IPS-NIHi11 (cell line): ENCODE measurements around the gene SECISBP2.
"Not testable (repeated sequence)": the region's sequence is repeated elsewhere in the genome, so short reads cannot be mapped to it uniquely, and the experiment has no call there.

ENCODE experiments used
- DNase-seq: peaks from one replicate; pipeline ENCODE4 v3.0.0; 2012; ENCODE audit warnings: mixed read lengths, low spot score

SECISBP2 gene

GRCh38 chr9:89318123-89319014, at the start of gene SECISBP2:
SECISBP2 (plus strand) TSS chr9:89318500; CDS start chr9:89318577, 77 bp downstream.
- peak; percentile 87 for DNase-seq

- DNase-seq: no peak
Observed at GRCh38 chr9:89273528-89274279, 44.6 kb upstream of the SECISBP2 start.

- DNase-seq: no peak
Observed at GRCh38 chr9:89274838-89275237, 43.5 kb upstream of the SECISBP2 start.

GRCh38 chr9:89276040-89276439, 42.3 kb upstream of the SECISBP2 start:
- not testable (repeated sequence) for DNase-seq

GRCh38 chr9:89277043-89277442, 41.3 kb upstream of the SECISBP2 start:
- no peak for DNase-seq

DNA sequence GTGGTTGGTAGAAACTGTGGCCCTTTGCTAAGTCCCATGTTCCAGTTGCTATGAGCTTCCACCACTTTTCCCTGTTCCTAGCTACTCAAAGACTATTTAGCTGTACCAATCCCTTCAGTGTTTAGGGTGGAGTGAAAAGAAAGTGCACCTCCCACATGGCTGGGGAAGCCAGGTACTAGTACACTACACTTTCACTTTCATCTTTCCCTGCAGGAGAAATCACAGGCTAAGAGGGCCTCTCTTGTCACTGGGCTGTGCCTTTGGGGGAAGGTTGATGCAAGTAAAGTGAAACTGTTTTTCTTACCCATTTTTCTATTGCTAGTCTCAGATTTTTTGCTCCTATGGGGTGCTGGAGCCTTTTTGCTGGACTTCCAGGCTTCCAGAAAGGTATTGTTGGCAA, 40.8 kb upstream of the SECISBP2 start:
- DNase-seq: no peak

DNA sequence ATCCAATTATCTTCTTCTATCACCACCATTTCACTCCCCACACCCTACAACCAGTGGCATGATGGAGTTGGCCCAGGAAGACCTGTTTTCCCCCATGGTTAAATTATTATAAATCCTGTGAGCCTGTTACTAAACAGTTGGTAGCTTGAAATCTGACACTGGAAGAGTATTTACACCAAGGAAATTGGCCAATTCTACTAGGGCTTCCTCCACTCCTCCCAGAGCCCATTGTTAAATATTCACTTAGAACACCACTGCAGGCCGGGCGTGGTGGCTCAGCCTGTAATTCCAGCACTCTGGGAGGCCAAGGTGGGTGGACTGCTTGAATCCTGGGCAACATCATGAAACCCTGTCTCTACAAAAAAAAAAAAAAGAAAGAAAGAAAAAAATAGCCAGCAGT, 39.7 kb upstream of the SECISBP2 start:
- no peak for DNase-seq

DNA sequence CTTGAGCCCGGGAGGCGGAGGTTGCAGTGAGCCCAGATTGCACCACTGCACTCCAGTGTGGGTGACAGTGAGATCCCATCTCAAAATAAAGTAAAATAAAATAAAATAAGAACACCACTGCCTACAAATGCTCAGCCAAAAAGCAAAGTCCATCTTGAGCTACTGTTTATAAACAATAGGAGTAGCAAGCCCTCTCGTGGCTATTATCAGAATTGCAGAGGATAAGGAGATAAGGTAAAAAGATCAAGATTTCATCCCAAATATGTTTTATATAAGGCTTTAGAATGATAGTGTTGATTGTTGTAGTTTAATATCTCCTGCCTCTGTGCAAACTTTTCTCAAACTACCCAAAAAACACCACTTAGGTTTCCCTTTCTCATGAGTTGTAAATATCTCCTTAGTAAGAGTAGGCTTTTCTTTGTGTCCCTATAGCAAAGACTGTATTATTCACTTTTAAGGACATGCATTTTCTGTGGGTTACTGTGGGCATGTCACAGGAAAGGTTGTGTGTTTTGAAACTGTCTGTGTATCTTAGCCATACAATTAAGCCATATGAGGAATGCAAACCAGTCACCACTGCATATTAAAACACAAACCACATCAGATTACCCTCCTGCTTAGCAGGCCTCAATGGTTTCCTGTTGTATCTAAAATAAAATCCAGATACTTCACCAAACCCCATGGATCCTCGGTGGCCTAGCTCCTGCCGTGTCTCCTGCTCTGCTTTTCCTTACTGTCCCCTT, 39.1 kb upstream of the SECISBP2 start:
- peak; percentile 53 for DNase-seq

DNA sequence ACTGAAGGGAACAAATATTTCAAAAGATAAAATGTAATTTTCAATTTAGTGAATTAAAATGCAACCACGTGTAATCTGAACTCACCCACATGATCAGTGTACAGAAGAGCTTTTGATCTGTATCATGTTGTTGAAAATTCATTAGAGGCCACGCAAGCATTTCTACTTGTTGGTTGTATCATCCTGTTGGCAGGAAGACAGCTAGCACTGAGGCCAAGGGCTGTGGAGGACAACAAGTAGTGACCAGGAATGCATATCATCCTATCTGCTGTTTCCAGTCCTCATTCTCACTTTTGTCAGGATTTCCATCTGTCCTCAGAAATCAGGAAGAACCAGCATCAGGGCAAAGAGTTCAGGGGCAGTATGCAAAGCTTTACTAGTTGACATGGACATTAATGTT, 37.2 kb upstream of the SECISBP2 start:
- DNase-seq: no peak

- DNase-seq: not testable (repeated sequence)
Observed at GRCh38 chr9:89282248-89282968, 35.9 kb upstream of the SECISBP2 start.

- no peak for DNase-seq
Observed at GRCh38 chr9:89284076-89284475, 34.2 kb upstream of the SECISBP2 start.

DNA sequence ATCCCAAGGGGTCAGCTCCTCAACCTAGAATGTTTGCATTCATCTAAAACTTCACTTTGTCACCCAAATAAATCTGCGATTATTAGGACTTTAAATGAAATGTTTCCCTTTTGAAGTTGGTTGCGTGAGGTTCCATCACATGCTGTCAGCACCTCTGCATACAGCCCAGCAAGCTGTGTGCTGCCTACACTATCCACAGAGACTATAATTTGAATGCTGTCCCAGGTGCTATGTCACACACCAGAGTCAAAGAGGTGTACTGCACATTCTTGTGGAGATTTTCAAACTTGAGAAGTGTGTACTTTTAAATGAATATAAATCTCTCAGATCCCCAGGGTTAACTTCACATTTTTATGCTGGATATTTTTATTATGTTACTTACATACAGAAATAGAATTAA, 26.6 kb upstream of the SECISBP2 start:
- DNase-seq: no peak

DNA sequence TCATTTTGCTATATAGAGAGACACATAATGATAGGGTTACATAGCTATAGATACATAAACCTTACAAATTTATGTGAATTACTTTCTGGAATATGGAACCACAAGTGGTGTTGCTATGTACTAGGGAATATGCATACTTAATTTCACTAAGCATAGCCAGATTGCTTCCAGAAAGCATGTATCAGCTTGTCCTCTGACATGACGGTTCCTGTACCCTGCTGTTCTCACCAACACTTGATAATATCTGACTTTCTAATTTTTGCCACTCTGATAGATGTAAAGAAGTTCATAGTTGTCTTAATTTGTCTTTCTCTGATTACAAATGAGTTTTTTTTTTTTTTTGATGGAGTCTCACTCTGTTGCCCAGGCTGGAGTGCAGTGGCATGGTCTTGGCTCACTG, 25.3 kb upstream of the SECISBP2 start:
- DNase-seq: no peak

DNA sequence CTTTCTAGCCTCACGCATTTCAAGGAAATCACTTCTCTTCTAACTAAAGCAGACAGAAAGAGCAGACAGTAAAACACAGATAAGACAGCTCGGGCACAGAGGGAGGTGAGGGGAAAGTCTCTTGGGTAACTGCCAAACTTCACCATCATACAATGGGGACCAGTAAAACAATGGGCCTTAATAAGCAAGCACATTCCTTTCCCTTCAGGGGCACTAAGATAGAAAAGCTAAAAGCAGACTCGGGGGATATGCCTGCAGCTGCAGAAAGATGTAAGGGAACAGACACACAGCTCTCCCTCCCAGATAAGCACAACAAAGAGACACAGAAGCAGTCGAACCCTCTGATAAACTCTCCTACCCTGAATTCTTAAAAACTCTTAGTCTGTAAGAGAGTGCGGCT, 22.9 kb upstream of the SECISBP2 start:
- DNase-seq: peak; percentile 21

- not testable (repeated sequence) for DNase-seq
Observed at GRCh38 chr9:89301996-89302395, 16.3 kb upstream of the SECISBP2 start.

- no peak for DNase-seq
Observed at GRCh38 chr9:89304020-89304833, 14.1 kb upstream of the SECISBP2 start.

GRCh38 chr9:89304834-89305188, 13.5 kb upstream of the SECISBP2 start:
- DNase-seq: no peak

DNA sequence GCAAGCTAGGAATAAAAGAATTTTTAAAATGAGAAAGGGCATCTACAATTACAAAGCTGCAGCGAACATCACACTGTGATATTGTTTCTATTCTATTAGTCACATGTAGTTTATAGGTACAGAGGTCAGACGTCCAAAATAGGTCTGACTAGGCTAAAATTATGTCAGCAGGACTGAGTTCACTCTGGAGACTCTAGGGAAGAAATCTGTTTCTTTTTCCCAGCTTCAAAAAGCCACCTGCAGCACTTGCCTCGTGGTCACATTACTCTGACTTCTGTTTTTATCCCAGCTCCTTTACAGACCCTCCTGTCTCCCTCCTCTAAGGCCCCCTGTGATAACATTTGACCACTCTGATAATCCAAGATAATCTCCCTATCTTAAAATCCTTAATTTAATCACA, 12.4 kb upstream of the SECISBP2 start:
- no peak for DNase-seq

GRCh38 chr9:89309166-89309565, 9.1 kb upstream of the SECISBP2 start:
- no peak for DNase-seq

- DNase-seq: no peak
Observed at GRCh38 chr9:89309608-89310474, 8.5 kb upstream of the SECISBP2 start.
